HepG2 (cell line): ENCODE results near the gene SUSD6. TPM values are rescaled to one million over a fixed set of nuclear protein-coding genes. Genes with fewer than 3 reads are reported as not detected.

Source experiments
- ATAC-seq: fragments of 200-7000 bp; cut with Tn5 transposase; 3 replicates; pipeline ENCODE4 v1.9.1; 2020; ENCODE audit warnings: mild to moderate bottlenecking, moderate library complexity
- BruUV-seq: library from RNA; stranded (reverse); fragments of 400-500 nt; replicated peaks from 2 replicates; lab custom pipeline; 2021; lab: Mats Ljungman, UMichigan
- CTCF ChIA-PET: fragments of 300-600 bp; formaldehyde crosslinking; extraction: SDS; loops from one replicate; lab custom pipeline; 2021; ENCODE audit warnings: low total read pairs, inconsistent platforms, low intra/inter-chr PET ratio; lab: Yijun Ruan, JAX
- POLR2A ChIA-PET: fragments of 350-600 bp; sonication (Branson Sonifier 250); formaldehyde crosslinking; loops from one replicate; lab custom pipeline; 2020; ENCODE audit warnings: antibody characterized with exemption, inconsistent platforms; lab: Yijun Ruan, JAX
- DNase-seq: peaks from one replicate; pipeline ENCODE4 v3.0.0-alpha.2; 2015; ENCODE audit warnings: low spot score
- FAIRE-seq: peaks from 3 replicates; lab custom pipeline; 2011; peaks lifted over from hg19 to GRCh38; lab: Jason Lieb, UNC
- H2AFZ ChIP-seq: one replicate; pipeline ENCODE4 v1.6.1; 2011; ENCODE audit warnings: low read length, inconsistent platforms
- H3K27ac ChIP-seq: fragments of 300-600 bp; 3 replicates; pipeline ENCODE4 v1.8.0; 2011; ENCODE audit warnings: mixed run types, mild to moderate bottlenecking, mixed read lengths, low read length, inconsistent platforms; ENCODE audit not compliant: insufficient read depth; ENCODE audit errors: extremely low read length
- H3K27me3 ChIP-seq, 2 experiments: fragments of 200-600 bp in 1 of 2; 2 replicates in 1 of 2; 3 replicates in 1 of 2; pipeline versions ENCODE4 v1.6.0 to v1.8.0; 2011; ENCODE audit warnings: low read length in 2 of 2, mild to moderate bottlenecking in 2 of 2, moderate library complexity in 2 of 2, inconsistent platforms in 1 of 2; ENCODE audit not compliant: insufficient read depth in 2 of 2, control insufficient read depth in 1 of 2
- H3K36me3 ChIP-seq, 2 experiments: fragments of 200-600 bp in 1 of 2; replicated peaks in 1 of 2; 2 replicates in 1 of 2; 3 replicates in 1 of 2; pipeline versions ENCODE4 v1.5.1 to v1.8.0; 2011; ENCODE audit warnings: low read length in 2 of 2, inconsistent platforms in 1 of 2; ENCODE audit not compliant: insufficient read depth in 2 of 2, control insufficient read depth in 1 of 2
- H3K4me1 ChIP-seq: 2 replicates; pipeline ENCODE4 v1.5.1; 2012; ENCODE audit warnings: low read length, inconsistent platforms; ENCODE audit not compliant: insufficient read depth
- H3K4me2 ChIP-seq: 2 replicates; pipeline ENCODE4 v1.6.0; 2011; ENCODE audit warnings: low read depth, low read length, inconsistent platforms
- H3K4me3 ChIP-seq, 3 experiments: fragments of 200-600 bp in 1 of 3; sonication (generic), shearing (Covaris generic) in 1 of 3; replicated peaks in 1 of 3; 2 replicates each; pipeline ENCODE4 v1.5.1; 2011 to 2016; ENCODE audit warnings: low read length in 3 of 3, inconsistent platforms in 2 of 3, low read depth in 2 of 3, mild to moderate bottlenecking in 2 of 3, control low read depth in 1 of 3, mixed read lengths in 1 of 3; ENCODE audit not compliant: insufficient read depth in 1 of 3
- H3K79me2 ChIP-seq: one replicate; pipeline ENCODE4 v1.6.1; 2011; ENCODE audit warnings: low read length, inconsistent platforms; ENCODE audit not compliant: insufficient read depth
- H3K9ac ChIP-seq: 2 replicates; pipeline ENCODE4 v1.6.0; 2011; ENCODE audit warnings: mild to moderate bottlenecking, low read depth, low read length, inconsistent platforms; ENCODE audit not compliant: insufficient read depth
- H3K9me3 ChIP-seq: 2 replicates; pipeline ENCODE4 v1.5.1; 2012; ENCODE audit warnings: mild to moderate bottlenecking, low read length
- H4K20me1 ChIP-seq: 2 replicates; pipeline ENCODE4 v1.6.0; 2011; ENCODE audit warnings: inconsistent platforms, mild to moderate bottlenecking, low read length, moderate library complexity; ENCODE audit not compliant: insufficient read depth
- ASH2L ChIP-seq: fragments of 300-600, 200-600 bp; sonication (generic); IDR thresholded peaks from 2 replicates; pipeline ENCODE4 v1.7.0; 2017; ENCODE audit warnings: low read depth, mild to moderate bottlenecking, moderate library complexity, mixed read lengths, low read length; ENCODE audit not compliant: insufficient read length
- ETV6 ChIP-seq: sonication (generic); formaldehyde crosslinking; conservative IDR thresholded peaks from 2 replicates; pipeline ENCODE4 v1.4.0; 2020; ENCODE audit warnings: missing genetic modification reagents
- LCORL ChIP-seq, 2 experiments: fragments of 450-650 bp in 1 of 2; sonication (generic) in 1 of 2; formaldehyde crosslinking in 1 of 2; IDR thresholded peaks; 2 replicates each; pipeline versions ENCODE4 v1.5.0 to v1.6.1; 2017 to 2020; ENCODE audit warnings: antibody characterized with exemption in 1 of 2, missing genetic modification reagents in 1 of 2
- PHF21A ChIP-seq: sonication (generic); formaldehyde crosslinking; IDR thresholded peaks from 2 replicates; pipeline ENCODE4 v1.5.0; 2020; ENCODE audit warnings: mild to moderate bottlenecking, missing genetic modification reagents
- SAP130 ChIP-seq: IDR thresholded peaks from 2 replicates; pipeline ENCODE4 v1.6.1; 2016; ENCODE audit warnings: low read depth
- STAG1 ChIP-seq: sonication (generic); formaldehyde crosslinking; IDR thresholded peaks from 2 replicates; pipeline ENCODE4 v1.4.0; 2020; ENCODE audit warnings: missing genetic modification reagents
- TGIF2 ChIP-seq: IDR thresholded peaks from 2 replicates; pipeline ENCODE4 v1.6.1; 2016; ENCODE audit warnings: control low read depth, missing compliant biosample characterization
- ZC3H4 ChIP-seq: sonication (generic); formaldehyde crosslinking; IDR thresholded peaks from 2 replicates; pipeline ENCODE4 v1.4.0; 2020; ENCODE audit warnings: missing genetic modification reagents, borderline replicate concordance
- ZFY ChIP-seq: sonication (generic); formaldehyde crosslinking; IDR thresholded peaks from 2 replicates; pipeline ENCODE4 v1.4.0; 2020; ENCODE audit warnings: missing genetic modification reagents
- WGBS: methylation state at CpG from one replicate; pipeline ENCODE4 v1.1.6; 2017; ENCODE audit warnings: low lambda C conversion rate; 5-methylcytosine and 5-hydroxymethylcytosine counted together
- in situ Hi-C: cut with HindIII; loops from 2 replicates; pipeline ENCODE4 v1.10.0; 2017; ENCODE audit warnings: low pct_unique_long_range_greater_than_20kb; ENCODE audit not compliant: extremely low pct_ligation_motif_present
- intact Hi-C: fragments of 100-400 bp; cut with micrococcal nuclease; formaldehyde crosslinking; loops from one replicate; pipeline ENCODE4 v1.10.0; 2022; ENCODE audit not compliant: unreplicated experiment
- polyA plus RNA-seq, 8 experiments: library from polyadenylated mRNA; depleted of rRNA in 3 of 8; stranded (reverse) in 7 of 8; unstranded in 1 of 8; fragments of >200 nt; fragmentation: Illumina TruSeq in 4 of 8; extraction: Trizol in 4 of 8; gene quantifications; 2 replicates each; pipeline versions ENCODE4 v1.2.1 to v1.2.3, GENCODE V29; 2011 to 2016; ENCODE audit warnings: low read depth in 4 of 8, missing spikeins in 1 of 8, mixed read lengths in 1 of 8; ENCODE audit not compliant: insufficient read depth in 1 of 8
- total RNA-seq, 5 experiments: library from RNA; depleted of rRNA; stranded (reverse); fragments of >200 nt; fragmentation: Illumina TruSeq; extraction: Trizol; gene quantifications; 2 replicates each; pipeline ENCODE4 v1.2.3, GENCODE V29; 2016; ENCODE audit warnings: low read depth in 1 of 5
- TF ChIP-seq, protein P1 (sequence below), 2 experiments: sonication (generic) in 1 of 2; formaldehyde crosslinking in 1 of 2; IDR thresholded peaks; 2 replicates each; pipeline versions ENCODE4 v1.4.0 to v1.6.1; 2018 to 2020; ENCODE audit warnings: missing genetic modification reagents in 2 of 2, borderline replicate concordance in 1 of 2, low read depth in 1 of 2, mild to moderate bottlenecking in 1 of 2, missing biosample characterization in 1 of 2
- TF ChIP-seq, protein P2 (sequence below): IDR thresholded peaks from 2 replicates; pipeline ENCODE4 v1.6.1; 2012; ENCODE audit warnings: inconsistent platforms
- TF ChIP-seq, protein P3 (sequence below): sonication (generic); formaldehyde crosslinking; IDR thresholded peaks from 2 replicates; pipeline ENCODE4 v1.5.0; 2020; ENCODE audit warnings: mild to moderate bottlenecking, missing genetic modification reagents, moderate library complexity

SUSD6 gene
- total and polyA plus RNA-seq, 2 of the 13 experiments (the other 11 are each of a cell fraction or from before 2014, with no cell fraction given) = 7.2 to 7.4 TPM

DNA sequence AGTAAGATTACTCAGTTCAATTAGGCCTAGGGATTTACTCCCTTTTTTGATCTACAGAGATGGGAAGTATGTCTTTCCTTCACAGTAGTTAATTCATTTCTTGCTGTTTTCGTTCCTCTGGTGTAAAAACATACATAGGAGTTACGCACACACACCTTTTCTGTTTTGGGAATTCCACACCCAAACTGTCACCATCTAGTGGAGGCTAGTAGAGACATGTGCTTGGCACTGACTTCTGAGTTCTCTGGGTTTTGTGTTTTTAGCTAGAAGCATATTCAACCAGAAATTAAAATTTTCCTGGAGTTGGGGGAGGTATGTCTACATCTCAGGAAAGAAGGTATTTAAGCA, 1.4 kb downstream of the SUSD6 start:
- no peaks in the 10 kb centered on the region for H3K9me3 ChIP-seq
- H3K4me1 ChIP-seq = peaks cover 59% of the 10 kb centered on the region
- H3K4me2 ChIP-seq = peak overlapping the region; percentile 80
- intact Hi-C loops (loop anchor here (1.0 to 5.0 kb wide), 2 partner anchors 25 to 100 kb away; no protein-coding TSS in a partner anchor), in situ Hi-C loops (no loop called here)
- 11% methylated on average over 2 of the region's 2 CpGs for WGBS
- 0 out of 2 replicates have a peak, but pooled peaks have one; percentile 6 for TF ChIP-seq STAG1 (CRISPR knock-in tag)
- no peak for TF ChIP-seq ETV6
- 0 out of 2 replicates have a peak, but pooled peaks have one; percentile 53 for TF ChIP-seq PHF21A (CRISPR knock-in tag)
- TF ChIP-seq LCORL (IDR thresholded peaks at IDR 0.05) = no peak
- peak; percentile 41; the same call in 1 of the 2 replicates for TF ChIP-seq LCORL (CRISPR knock-in tag; IDR thresholded peaks at IDR 0.05)
- TF ChIP-seq, protein P1, sequence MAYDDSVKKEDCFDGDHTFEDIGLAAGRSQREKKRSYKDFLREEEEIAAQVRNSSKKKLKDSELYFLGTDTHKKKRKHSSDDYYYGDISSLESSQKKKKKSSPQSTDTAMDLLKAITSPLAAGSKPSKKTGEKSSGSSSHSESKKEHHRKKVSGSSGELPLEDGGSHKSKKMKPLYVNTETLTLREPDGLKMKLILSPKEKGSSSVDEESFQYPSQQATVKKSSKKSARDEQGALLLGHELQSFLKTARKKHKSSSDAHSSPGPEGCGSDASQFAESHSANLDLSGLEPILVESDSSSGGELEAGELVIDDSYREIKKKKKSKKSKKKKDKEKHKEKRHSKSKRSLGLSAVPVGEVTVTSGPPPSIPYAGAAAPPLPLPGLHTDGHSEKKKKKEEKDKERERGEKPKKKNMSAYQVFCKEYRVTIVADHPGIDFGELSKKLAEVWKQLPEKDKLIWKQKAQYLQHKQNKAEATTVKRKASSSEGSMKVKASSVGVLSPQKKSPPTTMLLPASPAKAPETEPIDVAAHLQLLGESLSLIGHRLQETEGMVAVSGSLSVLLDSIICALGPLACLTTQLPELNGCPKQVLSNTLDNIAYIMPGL (CRISPR knock-in tag; IDR thresholded peaks at IDR 0.05; ENCODE audit: borderline replicate concordance in 1 of 2, low read depth in 1 of 2) = peak in 1 of 2 experiments; percentile 5; a peak in 1 of 4 replicates
- no peak for TF ChIP-seq ZFY (CRISPR knock-in tag)
- TF ChIP-seq, protein P2, sequence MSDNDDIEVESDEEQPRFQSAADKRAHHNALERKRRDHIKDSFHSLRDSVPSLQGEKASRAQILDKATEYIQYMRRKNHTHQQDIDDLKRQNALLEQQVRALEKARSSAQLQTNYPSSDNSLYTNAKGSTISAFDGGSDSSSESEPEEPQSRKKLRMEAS = 0 out of 2 replicates have a peak, but pooled peaks have one; percentile 17
- TF ChIP-seq, protein P3, sequence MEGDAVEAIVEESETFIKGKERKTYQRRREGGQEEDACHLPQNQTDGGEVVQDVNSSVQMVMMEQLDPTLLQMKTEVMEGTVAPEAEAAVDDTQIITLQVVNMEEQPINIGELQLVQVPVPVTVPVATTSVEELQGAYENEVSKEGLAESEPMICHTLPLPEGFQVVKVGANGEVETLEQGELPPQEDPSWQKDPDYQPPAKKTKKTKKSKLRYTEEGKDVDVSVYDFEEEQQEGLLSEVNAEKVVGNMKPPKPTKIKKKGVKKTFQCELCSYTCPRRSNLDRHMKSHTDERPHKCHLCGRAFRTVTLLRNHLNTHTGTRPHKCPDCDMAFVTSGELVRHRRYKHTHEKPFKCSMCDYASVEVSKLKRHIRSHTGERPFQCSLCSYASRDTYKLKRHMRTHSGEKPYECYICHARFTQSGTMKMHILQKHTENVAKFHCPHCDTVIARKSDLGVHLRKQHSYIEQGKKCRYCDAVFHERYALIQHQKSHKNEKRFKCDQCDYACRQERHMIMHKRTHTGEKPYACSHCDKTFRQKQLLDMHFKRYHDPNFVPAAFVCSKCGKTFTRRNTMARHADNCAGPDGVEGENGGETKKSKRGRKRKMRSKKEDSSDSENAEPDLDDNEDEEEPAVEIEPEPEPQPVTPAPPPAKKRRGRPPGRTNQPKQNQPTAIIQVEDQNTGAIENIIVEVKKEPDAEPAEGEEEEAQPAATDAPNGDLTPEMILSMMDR (CRISPR knock-in tag) = 0 out of 2 replicates have a peak, but pooled peaks have one; percentile 19
- TF ChIP-seq ASH2L = peak; percentile 41
- no peak for TF ChIP-seq ZC3H4 (CRISPR knock-in tag)
- TF ChIP-seq TGIF2 (CRISPR knock-in tag) = peak; percentile 44; the same call in 1 of the 2 replicates
- TF ChIP-seq SAP130 (CRISPR knock-in tag) = peak; percentile 38
- ChIA-PET CTCF (no interaction called here), POLR2A (interaction anchor here (0.8 to 1.6 kb wide), 3 partner anchors 36 to 154 kb away, joined by 3 to 5 read pairs (median 3); partner anchors contain the start of gene SRSF5)
- peak overlapping the region; percentile 74 for H3K9ac ChIP-seq
- peak overlapping the region; percentile 0 for H2AFZ ChIP-seq
- DNase-seq = no peak
- no peaks in the 10 kb centered on the region; a peak in 1 of 5 replicates for H3K36me3 ChIP-seq
- BruUV-seq = TSS peak; percentile 55
- H3K79me2 ChIP-seq = peaks cover 38% of the 10 kb centered on the region
- ATAC-seq = peak; percentile 8; the same call in 2 of the 3 replicates
- peak overlapping the region; percentile 80 to 92 (median 87) for H3K4me3 ChIP-seq
- FAIRE-seq = peak; percentile 72
- H3K27ac ChIP-seq = peak overlapping the region; percentile 6
- H4K20me1 ChIP-seq = no peaks in the 10 kb centered on the region
- H3K27me3 ChIP-seq = no peaks in the 10 kb centered on the region; a peak in 1 of 5 replicates
